Neutrophil (primary cell): ENCODE measurements around the gene STK11IP.

ENCODE experiments used
- H3K27ac ChIP-seq: fragments of 200-600 bp; sonication (generic); 2 replicates; pipeline ENCODE4 v1.5.1; 2016; ENCODE audit warnings: mild to moderate bottlenecking, moderate library complexity
- H3K27me3 ChIP-seq: fragments of 200-600 bp; sonication (generic); 2 replicates; pipeline ENCODE4 v1.6.0; 2016; ENCODE audit warnings: mild to moderate bottlenecking
- H3K36me3 ChIP-seq: fragments of 200-600 bp; sonication (generic); 2 replicates; pipeline ENCODE4 v1.5.1; 2017
- H3K4me1 ChIP-seq, 2 experiments: fragments of 200-600 bp in 1 of 2; sonication (generic) in 1 of 2; 1 replicate in 1 of 2; 2 replicates in 1 of 2; pipeline versions ENCODE4 v1.5.1 to v1.6.1; 2013 to 2016; ENCODE audit warnings: low read depth in 1 of 2, low read length in 1 of 2, mild to moderate bottlenecking in 1 of 2, moderate library complexity in 1 of 2; ENCODE audit not compliant: control insufficient read depth in 1 of 2, insufficient read depth in 1 of 2
- H3K4me3 ChIP-seq, 2 experiments: fragments of 200-600 bp in 1 of 2; sonication (generic) in 1 of 2; 1 replicate in 1 of 2; 2 replicates in 1 of 2; pipeline ENCODE4 v1.5.1; 2013 to 2016; ENCODE audit warnings: low read depth in 1 of 2, low read length in 1 of 2, mild to moderate bottlenecking in 1 of 2, moderate library complexity in 1 of 2
- H3K9me3 ChIP-seq: fragments of 200-600 bp; sonication (generic); 2 replicates; pipeline ENCODE4 v1.5.1; 2016
- TF ChIP-seq, protein P1 (sequence below): fragments of 200-600 bp; sonication (generic); IDR thresholded peaks from 2 replicates; pipeline ENCODE4 v1.5.1; 2016; ENCODE audit warnings: antibody characterized with exemption

The STK11IP gene

DNA sequence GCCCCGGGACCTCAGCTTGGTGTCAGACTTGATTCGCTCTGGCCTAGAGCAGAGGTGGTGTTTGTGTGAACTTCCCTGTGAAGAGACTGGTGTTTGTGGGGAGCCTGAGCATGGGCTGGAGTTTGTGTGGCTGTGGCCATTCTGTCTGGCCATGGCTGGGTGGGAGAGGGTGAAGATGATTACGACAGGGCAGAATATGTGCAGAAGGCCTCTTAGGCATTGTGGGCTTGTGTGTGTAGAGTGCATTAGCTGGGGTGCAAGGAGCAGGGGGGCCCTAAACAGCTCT, 36.8 kb upstream of the STK11IP start:
- no peak overlapping the region for H3K4me3 ChIP-seq
- TF ChIP-seq, protein P1, sequence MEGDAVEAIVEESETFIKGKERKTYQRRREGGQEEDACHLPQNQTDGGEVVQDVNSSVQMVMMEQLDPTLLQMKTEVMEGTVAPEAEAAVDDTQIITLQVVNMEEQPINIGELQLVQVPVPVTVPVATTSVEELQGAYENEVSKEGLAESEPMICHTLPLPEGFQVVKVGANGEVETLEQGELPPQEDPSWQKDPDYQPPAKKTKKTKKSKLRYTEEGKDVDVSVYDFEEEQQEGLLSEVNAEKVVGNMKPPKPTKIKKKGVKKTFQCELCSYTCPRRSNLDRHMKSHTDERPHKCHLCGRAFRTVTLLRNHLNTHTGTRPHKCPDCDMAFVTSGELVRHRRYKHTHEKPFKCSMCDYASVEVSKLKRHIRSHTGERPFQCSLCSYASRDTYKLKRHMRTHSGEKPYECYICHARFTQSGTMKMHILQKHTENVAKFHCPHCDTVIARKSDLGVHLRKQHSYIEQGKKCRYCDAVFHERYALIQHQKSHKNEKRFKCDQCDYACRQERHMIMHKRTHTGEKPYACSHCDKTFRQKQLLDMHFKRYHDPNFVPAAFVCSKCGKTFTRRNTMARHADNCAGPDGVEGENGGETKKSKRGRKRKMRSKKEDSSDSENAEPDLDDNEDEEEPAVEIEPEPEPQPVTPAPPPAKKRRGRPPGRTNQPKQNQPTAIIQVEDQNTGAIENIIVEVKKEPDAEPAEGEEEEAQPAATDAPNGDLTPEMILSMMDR: no peak
- H3K36me3 ChIP-seq: no peaks in the 10 kb centered on the region
- no peaks in the 10 kb centered on the region for H3K4me1 ChIP-seq
- no peak overlapping the region for H3K27ac ChIP-seq
- H3K9me3 ChIP-seq: no peaks in the 10 kb centered on the region
- H3K27me3 ChIP-seq: peaks cover 11% of the 10 kb centered on the region

DNA sequence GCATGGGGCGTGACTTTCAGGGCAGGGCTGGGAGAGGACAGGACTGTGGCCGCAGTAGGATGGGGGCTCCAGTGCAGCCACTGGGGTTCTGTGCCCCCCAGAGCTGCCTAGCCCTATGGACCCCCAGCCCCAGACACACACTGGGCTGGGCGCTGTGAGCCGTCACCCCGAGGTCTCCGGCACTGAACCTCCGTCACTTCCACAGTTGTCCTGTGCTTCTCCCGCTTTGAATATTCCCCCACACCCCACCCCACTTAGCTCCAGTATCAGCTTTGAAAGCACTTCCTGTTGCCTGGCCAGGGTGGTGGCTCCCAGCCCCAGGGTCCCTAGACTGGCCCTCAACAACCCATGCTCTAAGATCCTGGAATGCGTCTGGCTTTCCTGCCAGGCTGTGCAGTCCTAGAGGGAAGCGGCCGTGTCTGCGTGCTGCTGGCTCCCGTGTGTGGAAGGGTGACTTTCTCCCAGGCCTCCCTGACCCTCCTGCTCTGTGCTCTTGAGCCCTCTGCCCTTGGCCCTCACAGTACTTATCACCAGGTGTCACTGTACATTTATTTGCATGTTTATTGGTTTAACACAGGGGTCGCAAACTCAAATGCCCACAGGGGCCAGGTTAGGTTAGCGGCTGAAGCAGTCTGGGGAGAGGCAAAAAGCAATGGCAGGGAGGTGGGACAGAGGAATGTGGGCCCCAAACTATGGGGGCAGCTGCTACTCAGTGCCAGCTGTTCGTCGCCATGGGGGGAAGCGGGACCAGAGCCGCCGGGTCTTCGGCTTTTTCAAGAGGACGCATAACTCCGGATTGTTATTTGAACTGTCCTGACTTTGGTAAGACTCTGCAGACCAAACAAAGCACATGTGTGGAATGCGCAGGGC, 36.2 kb upstream of the STK11IP start:
- Histone ChIP-seq H3K4me1 (no peaks in the 10 kb centered on the region), H3K36me3 (no peaks in the 10 kb centered on the region), H3K9me3 (no peaks in the 10 kb centered on the region), H3K27ac (no peak overlapping the region), H3K27me3 (peaks cover 5% of the 10 kb centered on the region), H3K4me3 (no peak overlapping the region)
- TF ChIP-seq, protein P1: no peak

DNA sequence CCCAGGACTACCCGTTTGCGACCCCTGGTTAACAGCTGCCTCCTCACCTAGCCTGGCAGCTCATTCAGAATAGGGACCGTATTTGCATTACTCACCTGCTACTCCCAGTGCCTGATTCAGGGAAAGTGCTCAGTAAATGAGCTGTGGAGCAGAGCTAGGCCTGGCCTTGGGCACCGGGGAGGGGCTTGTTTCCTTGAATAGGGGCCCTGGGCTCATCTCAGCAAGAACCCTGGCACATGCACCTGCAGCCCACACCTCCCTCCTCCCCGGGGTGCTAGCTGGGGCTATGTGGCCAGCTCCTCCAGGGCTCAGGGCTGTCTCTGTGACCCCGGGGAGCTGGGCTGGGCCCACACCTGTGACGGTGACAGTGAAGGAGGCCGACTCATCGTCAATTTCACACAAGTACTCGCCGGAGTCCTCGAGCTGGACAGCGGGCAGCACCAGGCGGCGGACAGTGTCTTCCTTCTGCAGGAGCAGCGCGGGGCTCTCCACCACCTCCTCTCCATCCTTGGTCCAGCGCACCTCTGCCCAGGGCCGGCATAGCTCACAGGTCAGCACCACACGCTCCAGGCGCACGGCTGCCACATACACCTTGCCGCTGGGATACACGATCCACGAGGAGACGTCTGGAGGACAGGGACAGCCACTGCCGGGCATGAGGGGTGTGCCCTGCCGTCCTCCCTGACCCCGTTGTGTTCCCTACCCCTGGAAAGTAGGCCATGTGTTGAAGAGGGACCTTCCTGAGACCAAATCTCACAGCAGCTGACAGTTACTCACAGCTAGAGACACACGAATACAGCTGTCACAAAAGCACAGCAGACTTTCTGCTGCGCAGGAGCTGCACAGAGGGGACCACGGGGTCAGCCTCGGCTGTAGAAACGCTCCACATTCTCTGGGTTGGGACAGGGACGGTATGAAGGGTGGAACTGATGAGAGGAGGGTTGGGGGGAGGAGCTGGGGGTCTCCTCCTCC, 35.3 kb upstream of the STK11IP start:
- no peak overlapping the region for H3K27ac ChIP-seq
- TF ChIP-seq, protein P1: no peak
- H3K36me3 ChIP-seq: no peaks in the 10 kb centered on the region
- H3K27me3 ChIP-seq: peaks cover 7% of the 10 kb centered on the region
- no peaks in the 10 kb centered on the region for H3K4me1 ChIP-seq
- no peaks in the 10 kb centered on the region for H3K9me3 ChIP-seq
- no peak overlapping the region for H3K4me3 ChIP-seq

DNA sequence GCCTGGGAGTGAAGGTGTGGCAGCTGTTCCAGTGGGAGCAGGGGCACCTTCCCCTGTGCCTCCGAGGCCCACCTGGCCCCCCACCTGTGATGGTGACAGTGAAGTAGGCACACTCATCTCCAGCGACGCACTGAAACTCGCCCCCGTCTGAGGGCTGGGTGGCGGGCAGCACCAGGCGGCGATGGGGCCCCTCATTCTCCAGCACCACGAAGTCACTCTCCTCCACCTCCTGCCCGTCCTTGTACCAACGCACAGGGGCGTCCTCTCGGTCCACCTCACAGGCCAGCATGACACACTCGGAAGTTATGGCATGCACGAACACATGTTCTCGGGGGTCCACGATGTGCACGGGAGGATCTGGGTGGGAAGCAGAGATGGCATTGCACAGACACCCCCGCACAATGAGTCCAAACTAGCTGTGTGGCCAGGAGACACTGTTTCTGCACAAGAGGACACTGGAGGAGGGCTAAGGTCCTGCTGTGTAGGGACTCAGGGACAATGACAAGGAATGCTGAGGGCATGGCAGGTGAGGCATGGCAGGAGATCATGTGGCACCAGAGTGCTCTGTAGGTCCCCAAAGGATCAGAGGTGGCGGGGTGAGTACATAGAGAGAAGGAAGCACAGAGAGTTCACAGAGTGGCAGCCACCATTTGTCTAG, 34.3 kb upstream of the STK11IP start:
- TF ChIP-seq, protein P1: no peak
- H3K36me3 ChIP-seq: no peaks in the 10 kb centered on the region
- no peak overlapping the region for H3K27ac ChIP-seq
- H3K9me3 ChIP-seq: no peaks in the 10 kb centered on the region
- no peak overlapping the region for H3K4me3 ChIP-seq
- H3K27me3 ChIP-seq: peaks cover 17% of the 10 kb centered on the region
- no peaks in the 10 kb centered on the region for H3K4me1 ChIP-seq
